ENCODE data around the gene TEX264.

- no peak for TF ChIP-seq EZH2 (IDR thresholded peaks at IDR 0.05)
- TF ChIP-seq POLR2AphosphoS5 (IDR thresholded peaks at IDR 0.05; ENCODE audit: borderline replicate concordance, low read depth, low read length), result no peak
- TF ChIP-seq FOXP2 (optimal IDR thresholded peaks at IDR 0.05; ENCODE audit: control extremely low read depth, extremely low read length, insufficient read depth), result no peak
Observed at GRCh38 chr3:51718547-51719409, 47.7 kb downstream of the TEX264 start.

Data from SK-N-MC (cell line).